Activated T-helper 17 cell treated with anti-CD3 and anti-CD28 coated beads, Interleukin-2, amount 50 U/mL, for 72 hours (primary cell): Measurements from ENCODE around the gene NFIX. TPM values are rescaled to one million over a fixed set of nuclear protein-coding genes. Genes with fewer than 3 reads are reported as not detected.

Experiments used
- ATAC-seq: fragments of 150-1000 bp; cut with Tn5 transposase; replicated peaks from 2 replicates; pipeline ENCODE4 v1.10.0; 2021; ENCODE audit warnings: mild to moderate bottlenecking, moderate library complexity
- H3K27ac Mint-ChIP-seq: one replicate; pipeline ENCODE4 v1.8.0; 2022; ENCODE audit warnings: mixed read lengths
- H3K27me3 Mint-ChIP-seq: one replicate; pipeline ENCODE4 v1.8.0; 2022; ENCODE audit warnings: mixed read lengths
- H3K36me3 Mint-ChIP-seq: one replicate; pipeline ENCODE4 v1.8.0; 2022; ENCODE audit warnings: low read depth, mild to moderate bottlenecking, mixed read lengths
- H3K4me1 Mint-ChIP-seq: one replicate; pipeline ENCODE4 v1.8.0; 2022; ENCODE audit warnings: mixed read lengths
- H3K4me3 Mint-ChIP-seq: one replicate; pipeline ENCODE4 v1.8.0; 2022; ENCODE audit warnings: mild to moderate bottlenecking, mixed read lengths
- H3K9me3 Mint-ChIP-seq: one replicate; pipeline ENCODE4 v1.8.0; 2022; ENCODE audit warnings: mixed read lengths
- total RNA-seq, 2 donors: library from RNA; stranded (reverse); gene quantifications; one replicate each; pipeline ENCODE4 v1.2.3, GENCODE V29; 2022

Gene NFIX
- total RNA-seq, 2 donors from 2014 or later = 0.43 to 1.1 TPM

DNA sequence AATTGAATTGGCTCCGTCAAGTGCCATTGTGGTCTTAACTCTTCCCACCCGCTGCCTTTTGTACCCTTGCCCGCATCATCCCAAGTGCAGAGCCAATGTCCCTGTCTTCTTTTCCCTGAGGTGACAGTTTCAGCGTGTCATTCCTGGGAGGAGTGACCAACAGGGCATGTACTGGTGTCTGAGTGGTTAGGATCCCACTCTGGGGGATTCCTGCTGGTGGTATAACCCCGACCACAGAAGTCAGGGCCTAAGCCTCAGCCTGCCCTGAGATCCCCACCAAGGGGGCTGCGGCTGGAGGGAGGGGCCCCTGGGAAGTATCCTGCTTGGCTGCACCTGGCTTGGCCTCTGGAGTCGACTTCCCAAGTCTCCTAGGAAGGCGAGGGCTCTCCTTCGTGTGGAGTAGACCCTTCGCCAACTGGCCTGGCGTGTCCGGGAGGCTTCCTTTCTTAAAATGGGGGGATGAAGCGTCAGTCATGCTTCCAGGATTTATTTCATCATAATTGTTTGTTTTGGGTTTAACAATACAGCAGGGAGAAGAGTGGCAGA is 40.6 kb downstream of the NFIX start:
- Mint-ChIP-seq H3K27me3 (peaks cover 7% of the 10 kb centered on the region), H3K9me3 (no peaks in the 10 kb centered on the region)

DNA sequence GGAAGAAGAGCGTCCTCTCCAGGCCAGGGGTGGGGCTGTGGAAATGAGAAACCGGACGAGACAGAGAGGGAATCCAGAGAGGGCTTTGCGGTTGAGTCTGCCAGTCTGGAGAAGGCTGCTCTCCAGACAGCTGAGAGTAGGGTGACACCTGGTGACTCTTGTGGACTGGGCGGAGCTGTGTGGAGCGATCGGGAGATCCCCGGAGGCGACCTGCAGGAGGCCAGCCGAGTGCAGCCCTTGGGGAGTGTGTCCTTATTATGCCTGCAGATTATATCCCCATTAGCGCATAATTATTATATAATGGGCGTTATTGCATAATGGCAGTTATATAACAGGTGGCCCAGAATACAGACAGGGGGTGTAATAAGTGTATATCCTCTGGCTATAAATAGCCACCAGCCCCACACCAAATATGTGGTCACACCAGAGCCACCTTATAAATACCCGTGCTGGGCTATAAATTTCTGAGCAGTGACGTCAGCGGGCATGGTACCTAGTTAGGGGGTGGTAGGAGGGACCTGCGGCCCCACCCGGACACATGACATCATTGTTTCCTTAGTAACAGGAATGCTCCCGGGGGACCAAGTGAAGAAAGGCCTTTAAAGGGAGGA is 41.2 kb downstream of the NFIX start:
- Mint-ChIP-seq H3K27ac (no peak overlapping the region), H3K27me3 (peaks cover 7% of the 10 kb centered on the region), H3K9me3 (no peaks in the 10 kb centered on the region), H3K4me1 (no peaks in the 10 kb centered on the region), H3K4me3 (no peak overlapping the region), H3K36me3 (no peaks in the 10 kb centered on the region)
- no peak for ATAC-seq

More for the DNA sequence above, 40.6 kb downstream of the NFIX start:
- Mint-ChIP-seq H3K36me3 (no peaks in the 10 kb centered on the region), H3K27ac (no peak overlapping the region), H3K4me3 (no peak overlapping the region), H3K4me1 (no peaks in the 10 kb centered on the region)
- ATAC-seq = no peak

DNA sequence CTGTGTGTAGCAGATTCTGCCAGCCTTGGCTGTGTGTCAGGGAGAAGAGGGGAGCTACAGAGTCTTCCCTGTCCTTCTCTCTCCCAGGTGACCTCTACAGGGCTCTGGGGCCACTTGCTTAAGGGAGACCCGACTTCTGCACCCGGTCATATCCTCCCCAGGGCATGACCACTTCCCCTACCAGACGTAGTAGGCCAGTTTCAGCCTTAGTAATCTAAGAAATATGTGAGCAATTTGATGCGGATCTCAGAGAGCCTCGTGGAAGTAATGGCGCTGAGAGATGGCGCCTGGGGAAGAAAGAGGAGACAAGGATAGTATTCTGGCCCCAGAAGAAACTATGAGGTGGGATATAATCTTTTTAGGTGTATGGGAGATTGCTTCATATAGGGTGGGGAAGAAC is 41.9 kb downstream of the NFIX start:
- peak; percentile 76 for ATAC-seq
- Mint-ChIP-seq H3K27ac (no peak overlapping the region), H3K36me3 (no peaks in the 10 kb centered on the region), H3K4me3 (no peak overlapping the region), H3K4me1 (no peaks in the 10 kb centered on the region), H3K9me3 (no peaks in the 10 kb centered on the region), H3K27me3 (peaks cover 7% of the 10 kb centered on the region)

DNA sequence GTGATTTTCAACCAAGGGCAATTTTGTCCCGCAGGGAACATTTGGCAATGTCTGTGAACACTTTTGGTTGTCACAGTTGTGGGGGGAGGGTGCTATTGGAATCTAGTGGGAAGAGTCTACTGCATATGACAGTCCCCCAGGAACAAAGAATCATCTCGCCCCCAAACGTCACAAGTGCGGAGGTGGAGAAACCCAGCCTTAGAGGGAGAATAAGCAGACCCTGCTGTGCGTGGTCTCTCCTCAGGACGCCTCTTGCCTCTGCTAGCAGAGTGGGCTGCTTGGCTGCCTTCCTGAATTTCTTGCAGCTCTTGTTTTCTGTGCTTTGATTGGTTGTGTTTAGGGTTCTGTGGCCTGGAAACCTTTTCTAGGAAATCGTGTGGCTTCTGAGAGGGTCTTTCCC is 42.5 kb downstream of the NFIX start:
- Mint-ChIP-seq H3K36me3 (no peaks in the 10 kb centered on the region), H3K4me3 (no peak overlapping the region), H3K9me3 (no peaks in the 10 kb centered on the region), H3K4me1 (no peaks in the 10 kb centered on the region), H3K27ac (no peak overlapping the region), H3K27me3 (peaks cover 3% of the 10 kb centered on the region)
- ATAC-seq = no peak

DNA sequence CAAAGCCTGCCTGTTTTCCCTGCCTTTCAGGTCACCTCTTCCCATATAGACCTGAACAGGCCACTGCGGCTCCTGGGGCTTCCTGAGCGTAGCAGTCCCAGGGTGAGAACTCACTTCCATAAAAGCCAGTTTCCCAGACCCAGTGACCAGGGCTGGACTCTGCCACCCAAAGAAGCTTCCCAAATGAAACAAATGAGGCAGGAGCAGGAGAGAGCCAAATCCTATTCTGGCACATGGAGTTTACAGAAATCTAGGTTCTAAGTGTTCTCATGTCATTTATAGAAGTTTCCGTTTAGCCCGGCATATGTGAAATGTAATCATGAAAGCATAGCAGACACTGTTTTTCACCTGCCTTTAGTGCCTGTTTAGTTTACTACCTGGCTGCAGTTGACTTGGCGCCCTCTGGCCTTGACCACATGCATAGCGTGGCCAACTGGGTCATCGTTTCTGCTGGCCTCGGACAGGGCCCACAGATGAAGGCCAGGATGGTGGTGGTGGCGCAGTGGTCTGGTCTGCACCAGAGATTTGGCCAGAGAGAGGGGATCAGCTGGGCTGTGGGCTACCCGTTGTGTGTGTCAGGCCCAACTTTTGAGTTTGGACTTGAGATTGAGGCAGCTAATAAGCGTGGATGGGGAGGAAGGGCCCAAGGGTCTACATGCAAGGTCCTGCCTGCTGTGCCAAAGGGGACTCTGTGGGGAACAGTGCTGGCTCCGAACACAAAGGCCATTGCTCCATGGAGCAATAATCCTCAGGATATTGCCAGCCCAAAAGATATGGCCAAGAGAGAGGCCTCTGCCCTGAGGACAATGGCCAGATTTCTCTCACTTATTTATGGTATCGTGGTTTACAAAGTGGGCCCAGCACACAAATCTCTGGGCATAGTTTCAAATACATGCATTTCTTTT is 43.3 kb downstream of the NFIX start:
- peaks cover 3% of the 10 kb centered on the region for H3K27me3 Mint-ChIP-seq
- no peaks in the 10 kb centered on the region for H3K4me1 Mint-ChIP-seq
- no peak for ATAC-seq
- H3K4me3 Mint-ChIP-seq = no peak overlapping the region
- no peaks in the 10 kb centered on the region for H3K36me3 Mint-ChIP-seq
- H3K27ac Mint-ChIP-seq = no peak overlapping the region
- no peaks in the 10 kb centered on the region for H3K9me3 Mint-ChIP-seq

DNA sequence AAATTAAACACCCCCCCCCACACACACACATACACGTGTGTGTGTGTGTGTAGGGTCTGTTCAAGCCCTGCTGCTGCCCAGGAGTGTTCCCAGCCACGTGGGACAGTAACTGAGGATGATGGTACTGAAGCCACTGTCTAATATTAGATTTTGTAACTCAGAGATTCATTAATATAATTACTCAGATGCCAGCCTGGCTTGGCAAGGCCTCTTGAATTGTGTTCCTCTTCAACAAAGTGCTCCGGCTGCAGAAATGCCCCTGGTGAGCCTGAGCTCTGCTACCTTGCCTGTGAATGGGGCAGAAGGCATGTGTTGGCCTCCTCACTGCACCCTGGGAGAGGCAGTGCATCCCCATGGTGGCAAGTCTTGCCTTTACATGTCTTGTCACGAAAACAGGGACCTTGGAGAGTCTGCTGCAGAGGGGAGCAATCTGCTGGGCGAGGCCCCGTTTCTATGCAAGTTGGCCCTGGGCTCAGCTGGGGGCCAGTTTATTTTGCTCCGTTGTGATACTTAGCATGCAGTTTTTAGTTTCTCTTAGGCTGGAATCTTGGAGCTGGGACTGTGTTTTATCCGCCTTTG is 44.0 kb downstream of the NFIX start:
- H3K9me3 Mint-ChIP-seq = no peaks in the 10 kb centered on the region
- H3K36me3 Mint-ChIP-seq = no peaks in the 10 kb centered on the region
- ATAC-seq = no peak
- H3K4me1 Mint-ChIP-seq = peaks cover 4% of the 10 kb centered on the region
- no peak overlapping the region for H3K27ac Mint-ChIP-seq
- no peak overlapping the region for H3K4me3 Mint-ChIP-seq
- peaks cover 3% of the 10 kb centered on the region for H3K27me3 Mint-ChIP-seq

DNA sequence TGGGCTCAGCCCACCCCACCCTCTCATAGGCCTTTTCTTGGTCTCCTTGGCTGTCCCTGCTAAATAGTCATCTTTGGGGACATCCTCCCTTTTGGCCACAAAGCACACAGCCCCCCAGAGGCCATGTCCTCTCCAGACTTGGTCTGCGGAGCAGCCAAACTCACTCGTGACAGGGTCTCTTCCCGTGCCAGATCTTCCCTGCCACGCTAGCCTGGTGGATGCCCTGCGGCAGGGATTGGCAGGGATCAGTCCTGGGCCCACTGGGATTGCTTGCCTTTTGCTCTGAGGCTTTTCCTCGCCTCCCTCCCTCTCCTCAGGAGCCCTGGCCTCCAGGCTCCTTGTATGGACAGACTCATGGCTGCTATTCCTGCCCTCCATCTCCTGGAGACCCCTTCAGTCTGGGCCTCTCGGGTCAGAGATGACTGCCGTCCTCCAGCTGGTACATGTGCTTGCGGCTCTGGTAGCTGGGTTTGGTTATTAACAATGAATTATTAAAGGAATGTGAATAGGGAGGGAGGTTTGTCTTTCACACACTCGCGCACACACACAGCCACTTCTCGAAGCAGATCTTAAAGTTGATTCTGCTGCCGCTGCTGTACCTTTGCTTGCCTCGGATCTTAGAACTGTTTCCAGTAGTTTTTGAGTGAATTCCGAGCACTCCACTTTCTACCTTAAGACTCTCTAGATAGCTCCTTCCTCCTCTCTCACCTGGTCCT is 45.1 kb downstream of the NFIX start:
- no peaks in the 10 kb centered on the region for H3K36me3 Mint-ChIP-seq
- H3K4me3 Mint-ChIP-seq = no peak overlapping the region
- no peak for ATAC-seq
- H3K9me3 Mint-ChIP-seq = no peaks in the 10 kb centered on the region
- peaks cover 6% of the 10 kb centered on the region for H3K27me3 Mint-ChIP-seq
- H3K27ac Mint-ChIP-seq = no peak overlapping the region
- peaks cover 5% of the 10 kb centered on the region for H3K4me1 Mint-ChIP-seq

DNA sequence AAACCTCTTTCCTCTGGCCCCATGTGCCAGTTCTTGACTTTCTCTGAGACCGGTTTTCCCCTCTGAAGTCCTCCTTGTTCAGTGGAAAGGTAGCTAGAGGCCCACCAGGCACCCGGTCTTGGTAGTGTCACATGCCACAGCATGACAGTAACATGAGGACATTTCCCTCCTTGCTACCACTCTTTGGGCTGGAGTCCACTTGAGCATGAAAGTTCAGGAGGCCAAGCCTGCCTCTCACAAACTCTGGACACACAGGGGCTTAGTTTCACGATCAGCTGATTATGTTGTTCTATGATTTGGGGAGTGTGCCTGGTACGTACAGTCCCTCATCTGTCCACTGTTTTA is 45.6 kb downstream of the NFIX start:
- no peak overlapping the region for H3K4me3 Mint-ChIP-seq
- H3K27ac Mint-ChIP-seq = no peak overlapping the region
- no peaks in the 10 kb centered on the region for H3K36me3 Mint-ChIP-seq
- no peak for ATAC-seq
- no peaks in the 10 kb centered on the region for H3K9me3 Mint-ChIP-seq
- H3K27me3 Mint-ChIP-seq = peaks cover 6% of the 10 kb centered on the region
- peaks cover 5% of the 10 kb centered on the region for H3K4me1 Mint-ChIP-seq

DNA sequence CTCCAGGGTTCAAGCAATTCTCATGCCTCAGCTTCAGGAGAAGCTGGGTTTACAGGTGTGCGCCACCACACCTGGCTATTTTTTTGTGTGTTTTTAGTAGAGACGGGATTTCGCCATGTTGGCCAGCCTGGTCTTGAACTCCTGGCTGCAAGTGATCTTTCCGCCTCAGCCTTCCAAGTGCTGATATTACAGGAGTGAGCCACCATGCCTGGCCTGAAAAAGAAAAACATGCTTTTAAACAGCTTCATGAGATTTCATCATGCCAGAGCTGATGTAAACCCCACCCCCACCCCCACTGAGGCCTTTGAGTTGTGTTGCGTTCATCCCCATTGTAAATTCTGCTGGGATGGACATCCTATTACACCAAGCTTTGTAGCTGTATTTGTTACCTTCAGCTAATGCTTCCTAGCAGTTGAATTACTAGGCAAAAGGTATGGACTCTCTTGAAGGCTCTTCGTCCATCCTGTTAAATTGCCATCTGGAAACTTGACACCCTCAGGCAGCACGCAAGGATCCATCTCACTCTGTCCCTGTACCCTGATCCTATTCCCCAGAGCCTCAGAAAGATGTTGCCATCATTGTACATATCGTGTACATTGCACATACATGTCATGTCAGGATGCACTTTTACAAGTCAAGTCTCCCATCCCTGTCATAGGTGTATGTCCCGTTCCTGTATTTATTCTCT is 47.3 kb downstream of the NFIX start:
- H3K27me3 Mint-ChIP-seq = peaks cover 6% of the 10 kb centered on the region
- no peaks in the 10 kb centered on the region for H3K36me3 Mint-ChIP-seq
- no peak for ATAC-seq
- peaks cover 5% of the 10 kb centered on the region for H3K4me1 Mint-ChIP-seq
- H3K4me3 Mint-ChIP-seq = no peak overlapping the region
- no peak overlapping the region for H3K27ac Mint-ChIP-seq
- H3K9me3 Mint-ChIP-seq = no peaks in the 10 kb centered on the region

DNA sequence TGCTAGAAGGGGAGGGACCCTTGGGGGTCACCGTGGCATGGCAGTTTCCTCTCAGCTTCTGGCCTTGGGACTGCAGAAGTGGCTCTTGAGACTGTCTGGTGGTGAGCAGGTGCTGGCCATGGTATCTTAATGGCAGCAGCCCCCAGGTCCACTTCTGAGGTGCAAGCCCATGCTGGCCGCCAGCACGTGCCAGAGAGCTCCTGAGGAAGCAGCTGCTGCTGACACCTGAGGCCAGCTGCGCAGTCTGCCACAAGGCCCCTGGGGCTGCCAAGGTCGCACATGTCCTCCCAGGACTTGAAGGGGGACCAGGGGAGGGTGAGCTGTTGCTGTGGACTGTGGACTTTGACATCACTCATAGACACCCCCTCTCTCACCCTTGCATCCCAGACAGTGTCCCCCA is 48.0 kb downstream of the NFIX start:
- Mint-ChIP-seq H3K9me3 (no peaks in the 10 kb centered on the region), H3K27me3 (peaks cover 6% of the 10 kb centered on the region), H3K4me1 (peaks cover 5% of the 10 kb centered on the region), H3K27ac (no peak overlapping the region), H3K36me3 (no peaks in the 10 kb centered on the region), H3K4me3 (no peak overlapping the region)
- ATAC-seq = no peak

DNA sequence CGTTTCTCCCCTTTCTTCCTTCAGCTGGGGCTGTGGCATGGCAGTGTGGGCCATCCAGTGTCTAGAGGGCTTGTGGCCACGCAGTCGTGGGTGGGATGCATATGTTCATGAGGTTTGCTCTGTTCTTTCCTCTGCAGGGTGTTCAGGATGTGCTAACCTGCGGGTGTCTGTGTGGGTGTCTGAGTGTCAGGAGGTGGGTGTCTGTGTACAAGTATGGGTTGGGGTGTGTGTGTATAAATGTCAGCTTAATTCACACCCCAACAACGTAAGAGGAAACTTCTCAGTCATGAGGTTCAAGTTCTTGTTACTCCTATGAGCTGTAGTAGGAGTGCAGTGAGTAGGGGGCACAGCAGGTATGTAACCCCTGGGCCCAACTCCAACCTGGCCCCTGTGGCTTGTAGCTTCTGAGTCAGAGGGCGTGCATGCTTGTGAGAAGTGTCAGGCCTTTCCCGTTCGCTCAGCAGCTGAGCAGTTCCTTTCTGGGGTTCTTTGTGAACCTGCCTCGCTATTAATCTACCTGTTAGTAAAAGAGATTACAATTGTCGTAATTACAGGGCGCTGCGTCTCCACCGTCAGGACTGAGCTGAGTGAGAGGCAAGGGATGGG is 49.1 kb downstream of the NFIX start:
- no peak overlapping the region for H3K27ac Mint-ChIP-seq
- no peaks in the 10 kb centered on the region for H3K9me3 Mint-ChIP-seq
- no peak overlapping the region for H3K4me3 Mint-ChIP-seq
- H3K27me3 Mint-ChIP-seq = peaks cover 6% of the 10 kb centered on the region
- peaks cover 5% of the 10 kb centered on the region for H3K4me1 Mint-ChIP-seq
- no peaks in the 10 kb centered on the region for H3K36me3 Mint-ChIP-seq
- ATAC-seq = peak; percentile 44

DNA sequence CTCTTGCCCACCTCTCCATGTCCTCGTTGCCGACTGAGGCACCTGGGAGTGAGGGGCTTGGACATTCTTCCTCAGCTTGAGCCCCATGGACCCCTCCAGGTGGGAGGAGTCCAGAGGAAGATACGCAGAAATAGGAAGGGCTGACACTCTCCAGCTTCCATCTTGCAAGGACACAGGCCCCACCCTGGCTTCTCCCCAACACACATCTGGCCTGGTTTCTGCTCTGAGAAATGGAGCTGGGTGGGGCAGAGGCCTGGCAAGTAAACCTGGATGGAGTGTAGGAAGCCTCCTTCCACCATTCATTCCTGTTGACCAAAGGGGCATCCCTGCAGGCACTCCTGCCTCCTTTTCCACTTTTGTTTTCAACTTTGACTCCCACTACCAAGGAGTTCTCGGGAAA is 50.5 kb downstream of the NFIX start:
- Mint-ChIP-seq H3K27me3 (peaks cover 4% of the 10 kb centered on the region), H3K27ac (no peak overlapping the region)

DNA sequence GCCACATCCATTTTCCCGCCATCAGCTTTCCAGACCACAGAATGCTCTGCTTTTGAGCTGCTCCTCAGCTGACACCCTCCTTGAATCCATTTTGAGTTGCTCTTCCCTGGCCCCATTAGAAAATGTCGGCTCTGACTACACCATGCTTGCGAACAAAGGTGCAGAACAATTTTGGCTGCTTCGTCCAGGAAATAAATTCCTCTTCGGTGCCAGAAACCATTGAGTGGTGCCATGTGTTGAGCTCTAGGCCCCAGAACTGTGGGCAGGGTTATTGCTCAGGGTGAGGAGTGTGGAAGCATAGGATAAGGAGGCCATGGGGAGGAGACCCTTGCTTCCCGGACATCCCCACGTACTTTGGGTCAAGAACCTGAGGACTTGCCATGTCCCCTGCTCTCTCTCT is 52.1 kb downstream of the NFIX start:
- Mint-ChIP-seq H3K27ac (no peak overlapping the region), H3K36me3 (no peaks in the 10 kb centered on the region), H3K4me3 (no peak overlapping the region), H3K9me3 (no peaks in the 10 kb centered on the region), H3K4me1 (peaks cover 5% of the 10 kb centered on the region), H3K27me3 (peaks cover 3% of the 10 kb centered on the region)
- ATAC-seq = no peak

More for the DNA sequence above, 50.5 kb downstream of the NFIX start:
- Mint-ChIP-seq H3K9me3 (no peaks in the 10 kb centered on the region), H3K4me3 (no peak overlapping the region), H3K4me1 (peaks cover 5% of the 10 kb centered on the region), H3K36me3 (no peaks in the 10 kb centered on the region)
- no peak for ATAC-seq

DNA sequence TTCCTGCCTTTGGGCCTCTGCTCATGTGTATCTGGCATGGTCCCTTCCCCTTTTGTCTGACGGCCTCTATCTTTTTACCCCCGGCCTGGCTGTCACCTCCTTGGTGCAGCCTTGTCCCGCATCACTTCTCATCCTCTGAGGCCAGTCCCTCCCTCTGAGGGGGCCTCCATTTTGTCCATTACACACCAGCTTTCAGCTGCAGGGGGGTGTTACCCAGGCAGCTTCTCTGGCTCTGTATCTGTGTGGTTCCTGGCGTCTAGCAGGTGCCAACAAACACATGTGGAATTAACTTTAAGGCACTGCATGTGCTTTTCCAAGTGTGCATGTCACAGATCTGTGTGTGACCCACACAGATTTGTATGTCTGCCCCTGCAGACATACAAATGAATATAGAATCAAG is 55.0 kb downstream of the NFIX start:
- Mint-ChIP-seq H3K27me3 (peaks cover 5% of the 10 kb centered on the region), H3K4me3 (no peak overlapping the region), H3K36me3 (no peaks in the 10 kb centered on the region), H3K4me1 (no peaks in the 10 kb centered on the region), H3K27ac (no peak overlapping the region), H3K9me3 (no peaks in the 10 kb centered on the region)
- no peak for ATAC-seq
